ENCODE data around the gene FOCAD.
"Not testable (repeated sequence)": the region's sequence is repeated elsewhere in the genome, so short reads cannot be mapped to it uniquely, and the experiment has no call there.

FOCAD gene

DNA sequence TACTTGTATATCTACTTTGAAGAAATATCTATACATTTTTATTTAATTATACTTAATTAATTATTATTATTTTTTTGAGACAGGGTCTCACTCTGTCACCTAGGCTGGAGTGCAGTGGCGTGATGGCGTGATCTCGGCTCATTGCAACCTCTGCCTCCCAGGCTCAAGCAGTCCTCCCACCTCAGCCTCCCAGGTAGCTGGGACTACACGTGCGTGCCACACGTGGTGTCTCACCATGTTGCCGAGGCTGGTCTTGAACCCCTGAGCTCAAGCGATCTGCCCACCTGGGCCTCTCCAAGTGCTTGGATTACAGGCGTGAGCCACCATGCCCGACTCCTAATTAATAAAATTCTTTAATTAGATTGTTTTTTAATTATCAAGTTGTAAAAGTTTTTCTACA, 10.5 kb upstream of the FOCAD start:
- not testable (repeated sequence) for DNase-seq

DNA sequence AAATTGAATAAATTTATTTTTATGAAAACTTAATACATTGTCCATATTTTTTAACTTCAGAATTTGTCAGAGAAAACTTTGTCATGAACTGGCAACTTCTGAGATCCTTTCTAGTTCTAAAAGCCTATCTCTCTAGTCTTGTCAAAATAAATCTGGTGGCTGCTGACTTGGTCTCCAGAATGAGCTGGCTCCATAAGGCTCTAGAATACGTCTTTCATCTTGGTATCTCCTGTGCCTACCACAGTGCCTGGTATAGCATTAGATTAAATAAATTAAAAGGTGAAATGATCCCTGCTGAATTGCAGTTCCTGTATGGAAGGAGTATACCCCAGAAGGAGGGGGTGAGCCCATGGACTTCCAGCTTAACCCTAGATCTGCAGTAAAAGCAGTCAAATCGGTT, 2.6 kb upstream of the FOCAD start:
- no peak for DNase-seq

DNA sequence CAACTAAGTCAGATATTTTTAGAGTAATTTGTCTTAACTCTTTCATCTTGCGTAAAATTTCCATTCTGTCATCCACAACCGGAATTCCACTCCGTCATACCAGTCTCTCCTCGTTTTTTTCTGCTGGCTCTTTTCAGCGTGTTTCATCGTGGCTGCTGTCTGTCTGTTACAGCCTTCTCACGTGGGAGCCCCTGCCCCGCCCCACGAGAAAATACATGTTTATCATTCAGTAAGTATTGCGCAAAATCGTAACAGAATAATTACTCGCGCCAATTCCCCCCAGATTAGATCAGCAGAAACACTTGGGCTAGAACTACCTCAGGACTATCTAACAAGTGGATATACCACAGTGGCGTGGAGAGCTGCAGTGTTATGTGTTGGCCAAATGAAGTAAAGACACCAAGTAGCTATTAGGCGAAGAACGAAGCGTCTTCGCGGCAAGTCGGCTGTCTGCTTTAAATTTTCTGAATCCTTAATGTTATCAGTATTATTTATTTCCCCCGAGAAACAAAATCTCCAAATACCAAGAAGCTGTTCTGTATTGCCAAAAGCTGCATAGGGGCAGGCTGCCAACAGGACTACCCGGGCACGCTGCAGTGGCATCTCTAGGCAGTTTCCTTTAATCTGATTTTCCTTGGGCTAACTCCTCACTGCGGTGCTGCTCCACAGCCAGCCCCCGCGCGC, 566 bp upstream of the FOCAD start:
- DNase-seq, result no peak

DNA sequence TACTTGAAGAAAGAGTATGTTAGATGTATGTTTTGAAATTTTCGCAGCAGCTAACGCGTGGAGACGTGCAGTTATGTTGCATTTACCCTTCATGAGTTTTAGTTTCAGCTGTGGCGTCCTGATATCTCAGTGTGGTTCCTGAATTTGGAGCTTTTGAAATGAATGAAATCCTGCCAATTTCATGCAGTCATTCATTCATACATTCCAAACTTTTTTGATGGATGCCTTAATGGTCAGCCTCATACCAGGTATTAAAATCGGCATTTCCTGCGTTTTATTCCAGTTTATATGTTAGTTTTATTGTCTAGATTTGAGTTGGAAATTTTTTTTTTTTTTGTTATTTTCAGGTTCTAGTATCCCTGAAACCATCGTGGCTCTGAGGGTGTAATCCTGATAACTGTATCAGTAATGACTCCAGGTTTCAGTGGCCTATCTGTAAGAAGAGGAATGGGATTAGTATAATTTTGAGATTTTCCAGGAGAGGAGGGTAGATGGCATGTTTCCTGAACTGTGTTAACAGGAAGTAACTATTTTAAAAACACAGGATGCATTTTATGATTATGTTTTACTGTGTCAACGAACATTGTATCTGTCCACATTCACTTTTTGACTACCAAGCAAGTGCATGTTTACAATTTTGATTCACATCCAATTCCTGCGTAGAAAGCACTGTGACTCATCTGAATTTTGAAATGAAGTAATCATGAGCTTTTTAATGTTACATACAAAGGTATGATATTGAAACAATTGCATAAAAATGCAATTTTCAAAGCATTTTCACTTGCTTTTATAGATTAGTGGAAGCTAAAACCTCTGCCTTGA, 1.0 kb downstream of the FOCAD start:
- DNase-seq, result no peak

DNA sequence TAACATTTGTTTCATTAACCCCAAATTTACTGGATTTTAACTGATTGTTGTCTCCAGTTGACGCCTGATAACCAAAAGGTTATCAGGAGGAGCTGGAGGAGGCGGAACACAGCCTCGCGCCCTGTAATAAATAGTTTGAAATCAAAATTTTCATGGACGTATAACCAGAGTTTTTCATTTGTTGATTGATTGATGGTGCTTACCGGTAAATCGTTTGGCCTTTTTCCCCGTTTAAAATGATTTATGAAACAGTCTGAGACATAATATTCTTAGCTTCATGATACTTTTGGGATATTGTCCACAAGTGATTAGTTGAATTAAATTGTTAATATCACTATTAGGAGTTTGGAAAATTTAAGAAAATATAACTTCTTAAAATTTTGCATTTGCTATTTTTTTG, 1.7 kb downstream of the FOCAD start:
- no peak for DNase-seq

DNA sequence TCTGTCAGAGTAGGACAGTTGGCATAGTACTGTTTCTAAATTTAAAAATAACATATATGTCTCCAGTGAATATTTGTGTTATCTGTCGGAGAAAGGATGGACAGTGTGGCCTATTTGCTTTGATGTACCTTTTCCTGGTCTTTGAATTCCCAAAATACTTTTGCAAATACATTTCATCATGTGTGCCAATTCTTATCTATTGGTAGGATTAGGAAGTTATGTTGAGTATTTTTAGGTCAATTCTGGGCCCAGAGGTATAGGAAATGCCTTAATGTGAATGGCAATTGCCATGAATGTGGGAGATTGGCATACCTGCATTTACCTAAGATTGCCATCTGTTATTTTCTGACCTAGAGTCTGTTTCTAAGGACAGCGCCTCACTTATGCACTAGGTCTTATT, 5.8 kb downstream of the FOCAD start:
- no peak for DNase-seq

DNA sequence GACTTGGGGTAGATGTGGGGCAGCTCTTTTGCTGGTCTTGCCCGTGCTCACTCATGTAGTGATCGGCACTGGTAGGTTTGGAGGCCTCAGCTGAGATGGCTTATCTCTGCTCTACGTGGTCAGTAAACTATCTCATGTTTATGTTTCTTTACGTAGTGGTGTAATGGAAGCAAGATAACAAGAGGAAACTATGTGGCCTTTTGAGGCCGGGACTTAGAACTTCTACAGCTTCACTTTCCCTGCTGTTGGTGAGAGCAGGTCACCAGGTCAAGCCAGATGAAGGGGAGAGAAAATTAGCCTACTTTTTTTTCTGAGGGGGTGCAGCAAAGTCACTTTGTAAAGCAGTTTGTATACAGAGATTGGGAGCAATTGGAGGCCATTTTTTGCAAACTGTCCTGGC, 8.5 kb downstream of the FOCAD start:
- DNase-seq, result no peak

DNA sequence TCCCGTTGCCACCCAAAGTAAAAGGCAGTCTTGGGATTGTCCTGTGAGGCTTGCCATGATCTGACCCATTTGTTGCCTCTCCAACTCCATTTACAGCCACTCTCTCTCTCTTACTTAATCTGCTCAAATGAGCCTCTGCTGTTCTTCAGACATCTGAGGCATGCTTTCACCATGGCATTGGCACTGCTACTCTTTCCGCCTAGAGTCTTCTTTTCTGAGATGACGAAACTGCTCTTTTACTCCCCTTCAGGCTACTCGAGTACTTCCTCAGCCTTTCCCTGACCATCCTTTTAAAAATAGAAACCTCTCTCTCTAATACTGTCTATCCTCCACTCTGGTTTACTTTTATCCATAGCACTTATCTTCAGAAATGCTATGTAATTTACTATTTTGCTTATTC, 9.0 kb downstream of the FOCAD start:
- no peak for DNase-seq

DNA sequence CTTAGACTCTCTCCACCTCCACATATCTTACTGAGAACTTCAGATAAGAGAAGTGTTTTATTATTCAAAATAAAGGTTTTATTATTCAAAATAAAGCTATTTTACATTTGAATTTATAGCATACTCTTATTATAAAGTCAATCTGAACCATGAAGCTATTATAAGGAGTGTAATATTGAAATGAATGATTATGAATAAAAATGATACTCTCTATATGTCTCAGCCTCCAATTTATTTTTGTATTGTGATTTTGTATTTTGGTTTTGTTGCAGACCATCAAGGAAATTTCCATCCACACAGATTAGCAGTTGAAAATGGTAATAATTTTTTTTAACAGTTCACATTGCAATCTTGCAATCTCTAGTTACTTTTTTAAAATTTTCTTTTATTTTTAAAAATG, 10.2 kb downstream of the FOCAD start:
- no peak for DNase-seq

DNA sequence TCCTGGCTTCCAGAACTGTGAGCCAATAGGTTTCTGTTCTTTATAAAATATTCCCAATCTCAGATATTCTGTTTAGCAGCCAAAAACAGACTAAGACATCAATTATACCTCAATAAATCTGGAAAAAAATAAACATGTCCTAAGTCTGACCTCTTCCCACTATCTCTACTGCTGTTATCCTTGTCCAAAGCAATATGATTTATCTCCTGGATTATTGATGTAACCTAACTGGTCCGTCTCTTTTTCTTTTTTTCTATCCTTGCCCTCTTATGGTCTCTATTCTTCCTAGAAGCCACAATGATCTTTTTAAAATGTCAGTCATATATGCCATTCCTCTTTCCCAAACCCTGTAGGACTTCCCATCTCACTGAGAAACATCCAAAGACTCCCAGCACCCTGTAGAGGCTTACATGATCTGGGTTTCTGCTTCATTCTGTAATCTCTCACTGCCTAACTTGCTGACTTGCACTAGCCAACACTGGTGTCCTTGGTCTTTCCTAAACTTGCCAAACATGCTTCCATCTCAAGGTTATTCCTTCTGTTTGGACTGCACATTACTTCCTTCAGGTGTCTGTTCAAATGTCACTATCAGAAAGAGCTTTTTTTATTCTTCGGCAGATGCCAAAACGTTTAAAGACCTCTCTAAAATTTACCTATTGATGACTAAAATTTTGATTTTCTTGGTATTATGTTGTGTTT, 13.1 kb downstream of the FOCAD start:
- no peak for DNase-seq

DNA sequence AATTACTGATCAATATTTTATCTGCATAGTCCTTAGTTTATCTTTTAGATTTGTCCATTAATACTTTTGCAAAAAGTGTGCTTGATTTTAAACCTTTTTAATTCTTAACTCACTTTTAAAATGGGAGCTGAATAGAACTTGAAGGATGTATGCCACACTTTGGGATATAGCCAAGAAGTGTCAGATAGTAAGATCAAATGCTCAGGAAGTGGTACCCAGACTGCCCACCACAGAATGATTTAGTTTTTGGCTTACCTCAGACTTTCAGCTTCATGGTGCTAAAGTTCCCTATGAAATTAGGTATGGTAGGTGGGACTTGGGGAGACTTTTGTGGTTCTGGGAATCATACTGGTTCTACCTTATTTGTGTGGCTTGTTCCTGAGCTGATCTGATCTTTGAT, 14.7 kb downstream of the FOCAD start:
- DNase-seq, result no peak

DNA sequence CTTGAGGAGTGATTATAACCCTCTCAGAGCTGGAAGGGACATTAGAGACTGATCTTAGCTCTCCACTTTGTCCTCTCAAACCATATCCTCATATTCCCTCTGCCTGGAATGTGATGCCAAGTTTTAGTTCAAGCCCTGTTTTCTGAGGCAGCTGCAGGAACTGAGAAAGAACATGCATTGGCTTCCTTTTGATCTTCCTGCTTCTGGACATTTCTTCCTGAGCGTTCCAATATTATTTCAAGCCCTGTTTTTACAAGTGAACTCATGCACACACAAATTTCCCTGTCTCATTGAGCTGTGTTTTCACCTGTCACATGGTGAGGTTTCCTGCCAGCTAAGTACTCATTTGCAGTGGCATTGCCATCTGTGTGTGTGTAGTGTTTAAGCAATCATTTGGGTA, 17.0 kb downstream of the FOCAD start:
- DNase-seq, result no peak

DNA sequence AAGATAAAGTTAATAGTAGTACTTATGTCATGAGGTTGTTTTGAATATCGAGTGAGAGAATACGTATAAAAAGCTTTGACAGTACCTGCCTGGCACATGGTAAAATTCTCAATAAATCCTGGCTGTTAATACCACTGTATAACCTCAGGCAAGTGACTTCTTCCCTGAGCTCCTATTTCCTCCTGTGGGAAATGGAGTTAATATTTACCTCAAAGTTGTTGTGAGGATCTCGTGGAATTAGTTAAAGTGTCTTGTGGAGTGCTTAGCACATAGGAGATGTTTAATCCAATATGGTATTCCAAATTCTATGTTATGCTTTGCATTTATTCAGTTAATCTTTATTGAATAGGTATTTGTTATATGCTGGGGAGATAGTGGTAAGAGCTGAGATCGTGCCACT, 18.5 kb downstream of the FOCAD start:
- no peak for DNase-seq

DNA sequence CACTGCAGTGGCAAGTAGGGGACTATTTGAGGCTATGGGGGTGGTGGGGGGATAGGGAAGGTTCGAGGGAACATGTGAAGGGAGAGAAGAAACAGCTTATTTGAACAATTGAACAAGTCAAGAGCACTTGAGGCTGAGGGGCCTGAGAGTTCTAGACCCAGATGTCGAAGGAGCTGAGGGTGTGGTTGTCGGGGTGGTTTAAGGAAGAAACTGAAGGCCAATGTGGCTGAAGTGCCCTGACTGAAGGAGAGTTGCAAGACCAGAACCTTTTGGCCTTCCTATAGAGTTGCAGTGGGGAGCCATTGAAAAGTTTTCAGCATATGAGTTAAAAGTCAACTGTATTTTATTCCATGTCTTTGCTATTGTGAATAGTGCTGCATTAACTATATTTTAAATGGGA, 19.1 kb downstream of the FOCAD start:
- no peak for DNase-seq

DNA sequence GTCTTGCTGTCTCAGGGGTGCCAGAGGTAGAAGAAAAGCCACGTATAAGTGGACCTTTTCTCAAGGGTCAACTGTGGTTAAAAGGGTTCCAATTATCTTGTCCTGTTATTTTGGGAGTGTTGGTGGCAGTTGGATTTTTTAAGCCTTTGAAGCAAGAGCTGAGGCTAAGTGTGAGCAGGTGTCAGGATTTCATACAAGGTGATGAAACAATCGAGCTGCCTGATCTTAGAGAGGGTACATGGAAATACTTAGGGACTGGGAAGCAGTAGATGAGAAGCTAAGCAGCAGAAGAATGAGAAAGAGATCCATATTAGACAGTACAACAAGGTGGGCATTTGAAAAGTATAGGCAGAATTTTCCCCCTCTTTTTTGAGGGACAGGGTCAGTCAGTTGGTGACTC, 23.6 kb downstream of the FOCAD start:
- no peak for DNase-seq

DNA sequence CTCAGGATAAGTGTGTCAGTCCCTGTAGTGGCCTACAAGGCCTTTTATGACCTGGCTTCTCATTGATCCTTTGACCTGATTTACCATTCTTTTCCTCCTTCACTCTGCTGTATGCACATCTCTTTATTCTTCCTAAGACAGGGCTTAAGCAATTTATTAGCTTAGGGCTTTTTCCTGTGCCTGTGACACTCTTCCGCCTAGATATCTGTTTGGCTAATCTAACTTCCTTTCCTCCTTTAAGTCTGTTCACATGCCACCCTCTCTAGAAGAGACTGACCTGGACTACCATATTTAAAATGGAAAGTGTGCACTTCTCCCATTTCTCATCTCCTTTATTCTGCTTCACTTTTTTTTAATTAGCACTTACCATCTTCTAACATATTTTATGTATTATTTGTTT, 29.1 kb downstream of the FOCAD start:
- DNase-seq, result no peak

DNA sequence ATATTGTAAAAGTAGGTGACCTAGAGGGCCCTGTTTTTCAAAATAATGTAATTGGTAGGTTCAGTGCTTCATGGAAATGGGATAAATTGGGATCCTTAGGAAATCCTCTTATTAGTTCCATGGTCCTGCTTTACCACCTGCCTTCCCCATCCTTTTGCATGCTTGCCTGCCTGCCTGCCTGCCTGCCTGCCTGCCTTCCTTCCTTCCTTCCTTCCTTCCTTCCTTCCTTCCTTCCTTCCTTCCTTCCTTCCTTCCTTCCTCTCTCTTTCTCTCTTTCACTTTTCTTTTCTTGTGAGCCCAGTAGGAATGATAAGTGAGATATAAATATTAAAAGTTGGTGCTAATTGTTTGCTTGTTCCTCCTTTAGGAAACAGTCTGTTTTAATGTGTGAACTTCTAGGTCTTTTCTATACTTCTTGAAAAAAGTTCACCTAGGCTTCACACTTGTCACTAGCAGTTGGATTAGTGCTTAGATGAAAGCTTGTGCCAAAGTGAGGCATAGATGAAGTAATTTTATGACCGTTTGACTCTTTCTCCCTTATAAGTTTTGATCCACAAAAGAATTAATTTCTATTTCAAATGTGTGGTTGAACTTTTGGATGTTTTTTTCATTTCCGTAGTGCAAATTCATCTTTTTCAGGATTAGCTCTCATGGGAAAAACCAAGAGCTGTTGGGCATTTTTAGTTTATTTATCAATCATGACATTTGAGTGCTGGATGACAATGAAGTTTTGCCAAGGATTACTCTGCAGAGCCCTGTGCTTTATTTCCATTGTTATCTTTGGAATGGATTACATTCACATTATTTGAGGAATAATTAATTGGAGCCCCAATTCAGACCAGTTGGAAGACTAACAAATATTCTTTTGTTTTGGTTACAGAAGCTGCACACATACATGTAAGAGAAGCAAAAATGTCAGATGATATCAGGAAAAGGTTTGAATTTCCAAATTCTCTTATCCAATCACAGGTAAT, 30.7 kb downstream of the FOCAD start:
- no peak for DNase-seq

DNA sequence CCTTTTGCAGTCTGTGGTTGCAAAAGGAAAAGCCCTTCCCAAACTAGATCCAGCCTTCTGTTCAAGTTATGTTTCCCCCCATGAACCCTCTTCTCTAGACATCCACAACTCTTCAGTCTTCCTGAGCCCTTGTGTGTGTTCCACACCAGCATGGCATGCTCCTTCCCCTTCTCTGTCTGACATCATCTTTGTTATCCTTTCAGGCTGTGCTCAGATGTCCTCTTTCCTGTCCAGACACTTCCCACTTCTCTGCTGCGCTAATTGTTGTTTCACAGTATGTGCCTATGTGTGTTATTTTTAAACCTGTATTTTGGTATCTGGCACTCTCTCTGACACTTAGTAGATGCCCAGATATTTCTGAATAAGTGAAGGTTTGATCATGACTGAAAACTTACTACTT, 38.2 kb downstream of the FOCAD start:
- no peak for DNase-seq

DNA sequence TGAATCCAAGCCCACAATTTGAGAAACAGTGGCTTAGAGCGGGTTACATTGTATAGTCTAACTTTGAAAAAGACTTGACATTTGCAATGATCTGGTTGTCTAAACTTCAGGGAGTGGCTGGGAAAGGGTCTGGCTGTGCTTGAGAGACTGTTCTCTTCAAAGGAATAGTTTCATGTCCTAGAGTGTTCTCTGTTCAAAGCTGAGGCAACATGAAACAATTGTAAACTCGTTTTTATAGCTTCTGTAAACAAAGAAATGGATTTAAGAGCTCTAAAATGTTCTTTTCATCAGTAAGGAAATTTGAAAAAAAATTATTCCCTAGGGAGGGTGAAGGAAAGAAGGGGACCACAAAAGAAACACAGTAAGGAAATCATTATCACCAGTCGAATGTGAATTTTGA, 41.6 kb downstream of the FOCAD start:
- DNase-seq, result no peak

DNA sequence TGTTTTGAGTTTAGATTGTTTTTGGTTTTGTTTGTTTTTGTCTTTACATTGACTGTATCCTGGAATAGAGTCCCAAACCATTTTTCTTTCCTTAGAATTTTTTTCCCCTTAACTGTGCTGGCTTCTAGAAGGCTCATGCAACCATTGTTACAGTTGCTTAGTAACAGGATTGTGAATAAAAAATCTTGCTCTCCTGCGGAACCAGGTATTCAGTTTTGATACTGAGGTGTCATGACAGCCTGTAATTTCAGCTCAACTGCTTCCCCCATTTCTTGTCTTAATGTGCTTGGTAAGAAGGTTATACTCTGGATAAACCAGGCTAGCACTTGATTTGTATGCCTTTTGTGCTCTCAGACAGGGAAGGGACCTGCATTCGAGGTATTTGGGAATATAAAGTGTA, 42.1 kb downstream of the FOCAD start:
- DNase-seq, result no peak

DNA sequence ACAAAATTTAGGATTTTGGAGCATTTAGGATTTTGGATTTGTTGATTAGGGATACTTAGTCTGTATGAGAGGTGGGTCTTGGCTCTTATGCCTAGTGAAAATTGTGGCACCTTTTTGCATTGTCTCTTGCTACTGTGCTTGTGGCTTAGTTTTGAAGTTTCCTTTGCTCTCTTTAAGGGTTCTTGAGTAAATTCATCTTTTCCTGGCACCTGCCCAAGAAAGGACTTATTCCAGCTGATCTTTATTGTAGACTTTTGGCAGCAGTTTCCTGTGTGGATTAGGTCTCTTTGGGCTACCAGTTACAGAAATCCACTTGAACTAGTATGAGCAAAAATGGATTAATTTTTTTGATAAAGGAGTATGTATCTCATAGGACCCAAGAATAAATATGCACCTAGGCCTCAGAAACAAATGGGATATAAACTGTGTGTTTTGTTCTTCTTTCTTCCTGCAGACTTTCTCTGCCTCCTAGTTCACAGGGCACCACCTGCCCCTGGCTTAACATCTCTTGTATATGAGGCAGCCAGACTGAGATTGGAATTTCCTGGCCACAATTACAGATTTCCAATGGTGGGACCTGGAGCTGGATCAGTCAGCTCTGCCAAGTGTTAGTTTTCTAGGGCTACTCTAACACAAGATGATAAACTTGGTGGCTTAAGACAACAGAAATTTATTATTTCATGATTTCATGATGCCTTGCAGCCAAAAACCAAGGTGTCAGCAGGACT, 44.6 kb downstream of the FOCAD start:
- no peak for DNase-seq

DNA sequence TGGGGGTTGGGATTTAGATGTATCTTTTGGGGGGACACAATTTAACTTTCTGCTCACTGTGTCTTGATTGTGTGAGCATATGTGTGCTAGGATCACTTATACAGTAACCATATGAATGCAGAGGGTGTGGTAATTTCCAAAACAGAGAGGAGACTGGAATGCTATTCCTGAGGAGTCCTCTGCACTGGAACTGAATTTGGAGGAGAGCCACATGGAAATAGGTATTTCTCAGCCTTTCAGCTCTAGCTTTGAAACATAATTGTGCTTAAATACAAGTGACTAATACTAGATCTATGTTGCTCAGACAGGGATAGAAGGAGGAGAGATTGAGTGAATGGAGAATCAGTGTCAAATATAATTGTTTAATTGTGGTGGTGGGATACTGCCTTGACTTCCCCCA, 45.5 kb downstream of the FOCAD start:
- DNase-seq, result no peak
